Adrenal gland (tissue), 5 donors: ENCODE data around the gene SLC25A47.

Experiments
- POLR2A ChIP-seq, 2 donors: fragments of 450-650 bp; IDR thresholded peaks; one replicate each; pipeline ENCODE4 v1.6.1; 2017; ENCODE audit warnings: antibody characterized with exemption in 2 of 2, mild to moderate bottlenecking in 2 of 2, moderate library complexity in 1 of 2
- TF ChIP-seq, protein P1 (sequence below), 6 experiments: fragments of 450-650 bp in 4 of 6; fragments of 200-600 bp in 2 of 6; sonication (generic) in 1 of 6; IDR thresholded peaks; 1 replicate in 5 of 6; 2 replicates in 1 of 6; pipeline versions ENCODE4 v1.5.1 to v1.8.0; 2016 to 2021; ENCODE audit warnings: antibody characterized with exemption in 6 of 6, mild to moderate bottlenecking in 2 of 6, moderate library complexity in 1 of 6
- donor health status: DM: no; HTN: no; CAD: no.

- no peak for TF ChIP-seq POLR2A (IDR thresholded peaks at IDR 0.05)
- TF ChIP-seq, protein P1, sequence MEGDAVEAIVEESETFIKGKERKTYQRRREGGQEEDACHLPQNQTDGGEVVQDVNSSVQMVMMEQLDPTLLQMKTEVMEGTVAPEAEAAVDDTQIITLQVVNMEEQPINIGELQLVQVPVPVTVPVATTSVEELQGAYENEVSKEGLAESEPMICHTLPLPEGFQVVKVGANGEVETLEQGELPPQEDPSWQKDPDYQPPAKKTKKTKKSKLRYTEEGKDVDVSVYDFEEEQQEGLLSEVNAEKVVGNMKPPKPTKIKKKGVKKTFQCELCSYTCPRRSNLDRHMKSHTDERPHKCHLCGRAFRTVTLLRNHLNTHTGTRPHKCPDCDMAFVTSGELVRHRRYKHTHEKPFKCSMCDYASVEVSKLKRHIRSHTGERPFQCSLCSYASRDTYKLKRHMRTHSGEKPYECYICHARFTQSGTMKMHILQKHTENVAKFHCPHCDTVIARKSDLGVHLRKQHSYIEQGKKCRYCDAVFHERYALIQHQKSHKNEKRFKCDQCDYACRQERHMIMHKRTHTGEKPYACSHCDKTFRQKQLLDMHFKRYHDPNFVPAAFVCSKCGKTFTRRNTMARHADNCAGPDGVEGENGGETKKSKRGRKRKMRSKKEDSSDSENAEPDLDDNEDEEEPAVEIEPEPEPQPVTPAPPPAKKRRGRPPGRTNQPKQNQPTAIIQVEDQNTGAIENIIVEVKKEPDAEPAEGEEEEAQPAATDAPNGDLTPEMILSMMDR (IDR thresholded peaks at IDR 0.05): no peak
These were observed 2.8 kb downstream of the SLC25A47 start for GRCh38 chr14:100325958-100326357.
